ENCODE data around the gene SLC16A10. TPM values are rescaled to one million over a fixed set of nuclear protein-coding genes. Genes with fewer than 3 reads are reported as not detected.

The SLC16A10 gene
- total and polyA plus RNA-seq, 2 donors (not counting 3 experiments of a cell fraction or from before 2014, with no cell fraction given): not detected

- BruUV-seq (replicated peaks): no TSS peak
Observed at GRCh38 chr6:111122458-111123286, 35.4 kb downstream of the SLC16A10 start.

More at GRCh38 chr6:111122458-111123286, 35.4 kb downstream of the SLC16A10 start:
- FAIRE-seq (no peak), DNase-seq (ENCODE audit: low read depth, low spot score) (no peak)
- H3K9me1 ChIP-seq (replicated peaks; ENCODE audit: control insufficient read depth, extremely low read depth, insufficient read depth, low read length): no peaks in the 10 kb centered on the region
- peaks cover 9 to 10% of the 10 kb centered on the region in 2 experiments for H3K27me3 ChIP-seq (ENCODE audit: control insufficient read depth in 2 of 2, insufficient read depth in 2 of 2, low read length in 2 of 2)
- ChIA-PET POLR2A (no interaction called here), CTCF (interaction anchor here (1.2 kb wide), 1 partner anchor 113 kb away, joined by 4 read pairs; no protein-coding TSS in a partner anchor)
- H3K4me1 ChIP-seq (ENCODE audit: control insufficient read depth, extremely low read depth, insufficient read depth, low read length): no peaks in the 10 kb centered on the region
- H3K9me3 ChIP-seq (replicated peaks; ENCODE audit: control insufficient read depth, insufficient read depth, low read length): no peaks in the 10 kb centered on the region
- intact Hi-C loops (cut with micrococcal nuclease) (no loop called here), dilution Hi-C loops (cut with MboI; ENCODE audit: extremely low pct_ligation_motif_present, low sequenced_read_pairs) (no loop called here)
- TF ChIP-seq POLR2A (IDR thresholded peaks at IDR 0.05; ENCODE audit: low read depth, low read length) (no peak), MYC (IDR thresholded peaks at IDR 0.05; ENCODE audit: low read depth, low read length) (no peak), CTCF (IDR thresholded peaks at IDR 0.05; ENCODE audit: extremely low read depth in 1 of 2, insufficient read depth in 1 of 2, low read depth in 1 of 2, low read length in 2 of 2) (no peak), JUN (IDR thresholded peaks at IDR 0.05; ENCODE audit: borderline replicate concordance, insufficient read depth, insufficient read length, low read depth) (no peak), FOS (IDR thresholded peaks at IDR 0.05; ENCODE audit: borderline replicate concordance, insufficient read depth, low read length) (no peak), EZH2 (IDR thresholded peaks at IDR 0.05; ENCODE audit: borderline replicate concordance, low read depth, low read length, severe bottlenecking) (no peak), POLR2AphosphoS5 (IDR thresholded peaks at IDR 0.05; ENCODE audit: insufficient read depth, low read depth, low read length) (no peak), MAX (IDR thresholded peaks at IDR 0.05; ENCODE audit: insufficient read depth, insufficient read length) (no peak), GATA2 (IDR thresholded peaks at IDR 0.05; ENCODE audit: insufficient read depth, insufficient read length, low read depth, low read length) (no peak)
- H3K79me2 ChIP-seq (ENCODE audit: control insufficient read depth, insufficient read depth, low read length): no peaks in the 10 kb centered on the region
- H3K9ac ChIP-seq (replicated peaks; ENCODE audit: extremely low read depth, insufficient read depth, low read length): no peak overlapping the region
- H2AFZ ChIP-seq (ENCODE audit: low read depth, low read length): no peak overlapping the region
- no peak overlapping the region for H3K4me2 ChIP-seq (ENCODE audit: insufficient read depth, low read length)
- H3K27ac ChIP-seq (ENCODE audit: insufficient read depth, low read depth, low read length): no peak overlapping the region
- H3K36me3 ChIP-seq (ENCODE audit: control insufficient read depth in 2 of 2, extremely low read depth in 1 of 2, insufficient read depth in 2 of 2, low read length in 2 of 2): no peaks in the 10 kb centered on the region
- no peaks in the 10 kb centered on the region for H4K20me1 ChIP-seq (replicated peaks; ENCODE audit: control insufficient read depth, extremely low read depth, insufficient read depth, low read length)
- no peak overlapping the region for H3K4me3 ChIP-seq (replicated peaks in 1 of 3; ENCODE audit: insufficient read depth in 1 of 3, low read depth in 1 of 3, low read length in 3 of 3)

All from endothelial cell of umbilical vein (primary cell).